ENCODE measurements around the gene SPEM2.
"Not testable (repeated sequence)": the region's sequence is repeated elsewhere in the genome, so short reads cannot be mapped to it uniquely, and the experiment has no call there.

The SPEM2 gene

GRCh38 chr17:7474767-7475166 lies 49.4 kb downstream of the SPEM2 start:
- not testable (repeated sequence) for DNase-seq (ENCODE audit: low read depth)

GRCh38 chr17:7475764-7476422 lies 50.5 kb downstream of the SPEM2 start:
- no peak for DNase-seq (ENCODE audit: low read depth)

GRCh38 chr17:7476494-7476893 lies 51.1 kb downstream of the SPEM2 start:
- no peak for DNase-seq (ENCODE audit: low read depth)

GRCh38 chr17:7476951-7477350 lies 51.5 kb downstream of the SPEM2 start:
- no peak for DNase-seq (ENCODE audit: low read depth)
